ENCODE measurements around the gene IRF8. TPM values are rescaled to one million over a fixed set of nuclear protein-coding genes. Genes with fewer than 3 reads are reported as not detected.
A peak's percentile ranks its signal among the peaks of the same experiment; 100 is the strongest.

The IRF8 gene
- total RNA-seq, 3 donors from 2014 or later (not counting 1 experiment from before 2014, with no cell fraction given) = 101 to 167 (median 122) TPM

DNA sequence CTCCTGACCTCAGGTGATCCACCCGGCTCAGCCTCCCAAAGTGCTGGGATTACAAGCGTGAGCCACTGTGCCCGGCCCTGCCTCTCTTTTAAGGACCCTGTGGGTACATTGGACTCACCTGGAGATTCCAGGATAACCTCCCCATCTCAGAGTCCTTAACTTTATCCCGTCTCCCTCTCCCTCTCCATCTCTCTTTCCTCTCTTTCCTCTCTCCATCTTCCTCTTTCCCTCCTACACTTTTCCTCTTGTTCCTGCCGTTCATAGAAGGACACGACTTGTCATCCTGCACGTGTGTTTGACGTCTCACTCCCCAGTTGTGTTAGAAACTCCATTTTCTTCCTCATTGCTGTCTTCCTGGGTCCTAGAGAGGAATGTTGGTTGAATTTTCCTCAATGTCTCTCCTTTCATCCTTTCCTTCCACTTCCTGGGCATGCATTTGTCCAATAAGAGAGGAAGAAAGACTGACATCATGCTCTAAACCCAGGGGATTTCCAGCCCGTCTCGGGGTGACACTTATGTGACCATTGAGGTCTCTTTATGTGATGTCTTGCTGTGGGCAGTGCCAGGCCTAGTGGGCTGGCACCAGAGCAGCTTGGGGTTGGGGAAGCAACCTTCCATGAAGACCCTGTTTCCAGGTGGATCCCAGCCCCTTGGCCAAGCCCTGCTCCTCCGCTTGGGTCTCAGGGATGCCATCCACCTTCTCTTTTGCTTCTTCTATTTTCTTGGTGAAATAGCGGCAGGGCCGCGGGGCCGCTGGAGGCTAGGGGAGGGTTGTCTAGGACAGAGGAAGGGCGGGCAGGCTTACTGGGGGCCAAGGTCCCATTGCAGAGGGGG lies 39.8 kb upstream of the IRF8 start:
- no peak for TF ChIP-seq CTCF (IDR thresholded peaks at IDR 0.05)
- ATAC-seq = peak; percentile 51 to 72 (median 67)
- H3K27me3 ChIP-seq (ENCODE audit: control insufficient read depth, insufficient read depth, low read length) = no peaks in the 10 kb centered on the region
- H3K4me1 ChIP-seq (ENCODE audit: control insufficient read depth, insufficient read depth, low read length) = peaks cover 14% of the 10 kb centered on the region
- H3K36me3 ChIP-seq (ENCODE audit: control insufficient read depth, insufficient read depth, low read length) = no peaks in the 10 kb centered on the region
- H3K27ac ChIP-seq (ENCODE audit: low read length) = no peak overlapping the region
- Mint-ChIP-seq H3K27me3 (ENCODE audit: low read depth in 2 of 2) (peaks cover 0 to 7% of the 10 kb centered on the region in 2 donors), H3K4me3 (no peak overlapping the region), H3K9me3 (no peaks in the 10 kb centered on the region), H3K36me3 (no peaks in the 10 kb centered on the region), H3K4me1 (peaks cover 3 to 17% of the 10 kb centered on the region in 2 donors), H3K27ac (peak overlapping the region in 1 of 2 donors; percentile 71)
- no peak for DNase-seq
- no peak overlapping the region for H3K4me3 ChIP-seq (ENCODE audit: low read length)
- 86% methylated on average over 16 of the region's 16 CpGs for WGBS (ENCODE audit: insufficient coverage)
- intact Hi-C loops (cut with micrococcal nuclease) = no loop called here
- no peaks in the 10 kb centered on the region for H3K9me3 ChIP-seq (ENCODE audit: control insufficient read depth, insufficient read depth, low read length)

GRCh38 chr16:85859818-85860125 lies 39.2 kb upstream of the IRF8 start:
- intact Hi-C loops (cut with micrococcal nuclease) = no loop called here
- no peak overlapping the region for H3K27ac ChIP-seq (ENCODE audit: low read length)
- no peak for DNase-seq

GRCh38 chr16:85860413-85861094 lies 38.4 kb upstream of the IRF8 start:
- DNase-seq = no peak
- Histone ChIP-seq H3K9me3 (ENCODE audit: control insufficient read depth, insufficient read depth, low read length) (no peaks in the 10 kb centered on the region), H3K27me3 (ENCODE audit: control insufficient read depth, insufficient read depth, low read length) (no peaks in the 10 kb centered on the region), H3K4me3 (ENCODE audit: low read length) (no peak overlapping the region), H3K27ac (ENCODE audit: low read length) (no peak overlapping the region), H3K36me3 (ENCODE audit: control insufficient read depth, insufficient read depth, low read length) (no peaks in the 10 kb centered on the region), H3K4me1 (ENCODE audit: control insufficient read depth, insufficient read depth, low read length) (peaks cover 9% of the 10 kb centered on the region)
- 85% methylated on average over 12 of the region's 12 CpGs for WGBS (ENCODE audit: insufficient coverage)
- no peak for TF ChIP-seq CTCF (IDR thresholded peaks at IDR 0.05)
- no peaks in the 10 kb centered on the region for H3K36me3 Mint-ChIP-seq
- H3K27ac Mint-ChIP-seq = peak overlapping the region in 1 of 2 donors; percentile 42
- peaks cover 0 to 17% of the 10 kb centered on the region in 2 donors for H3K4me1 Mint-ChIP-seq
- no peak overlapping the region for H3K4me3 Mint-ChIP-seq
- H3K9me3 Mint-ChIP-seq = no peaks in the 10 kb centered on the region
- intact Hi-C loops (cut with micrococcal nuclease) = no loop called here
- no peak for ATAC-seq
- peaks cover 0 to 7% of the 10 kb centered on the region in 2 donors for H3K27me3 Mint-ChIP-seq (ENCODE audit: low read depth in 2 of 2)

More at GRCh38 chr16:85859818-85860125, 39.2 kb upstream of the IRF8 start:
- Mint-ChIP-seq H3K27ac (peak overlapping the region in 1 of 2 donors; percentile 71), H3K27me3 (ENCODE audit: low read depth in 2 of 2) (peaks cover 0 to 7% of the 10 kb centered on the region in 2 donors), H3K36me3 (no peaks in the 10 kb centered on the region), H3K4me3 (no peak overlapping the region), H3K4me1 (peaks cover 0 to 17% of the 10 kb centered on the region in 2 donors), H3K9me3 (no peaks in the 10 kb centered on the region)
- H3K36me3 ChIP-seq (ENCODE audit: control insufficient read depth, insufficient read depth, low read length) = no peaks in the 10 kb centered on the region
- no peaks in the 10 kb centered on the region for H3K27me3 ChIP-seq (ENCODE audit: control insufficient read depth, insufficient read depth, low read length)
- H3K4me3 ChIP-seq (ENCODE audit: low read length) = no peak overlapping the region
- no peak for ATAC-seq
- no peak for TF ChIP-seq CTCF (IDR thresholded peaks at IDR 0.05)
- H3K4me1 ChIP-seq (ENCODE audit: control insufficient read depth, insufficient read depth, low read length) = peaks cover 9% of the 10 kb centered on the region
- 69% methylated on average over 7 of the region's 7 CpGs for WGBS (ENCODE audit: insufficient coverage)
- H3K9me3 ChIP-seq (ENCODE audit: control insufficient read depth, insufficient read depth, low read length) = no peaks in the 10 kb centered on the region

Measured in natural killer cell (primary cell).